Loucy (cell line): ENCODE measurements around the gene MIPEP.

Source experiments
- CTCF ChIP-seq: fragments of 200-600 bp; sonication (generic); conservative IDR thresholded peaks from 2 replicates; pipeline ENCODE4 v1.5.1; 2014; ENCODE audit warnings: mild to moderate bottlenecking, antibody characterized with exemption, low read length
- EZH2phosphoT487 ChIP-seq: fragments of 200-600 bp; IDR thresholded peaks from 2 replicates; pipeline ENCODE4 v1.6.1; 2018; ENCODE audit warnings: antibody characterized with exemption, mild to moderate bottlenecking, moderate library complexity, borderline replicate concordance

- TF ChIP-seq CTCF (no peak), EZH2phosphoT487 (no peak)
These were observed 68.7 kb downstream of the MIPEP start for GRCh38 chr13:23820530-23820929.
